NB4 (cell line): ENCODE data around the gene IGFBP3.
A peak's percentile ranks its signal among the peaks of the same experiment; 100 is the strongest.

Experiments
- DNase-seq: peaks from one replicate; pipeline ENCODE4 v3.0.0; 2010; ENCODE audit warnings: low read depth
- H3K4me3 ChIP-seq: one replicate; pipeline ENCODE4 v1.5.1; 2011; ENCODE audit warnings: mild to moderate bottlenecking, low read depth, low read length, moderate library complexity
- MYC ChIP-seq: IDR thresholded peaks from 2 replicates; pipeline ENCODE4 v1.6.1; 2011; ENCODE audit warnings: low read depth, low read length
- POLR2A ChIP-seq: IDR thresholded peaks from 2 replicates; pipeline ENCODE4 v1.6.1; 2011; ENCODE audit warnings: mild to moderate bottlenecking; ENCODE audit not compliant: insufficient read length; ENCODE audit errors: extremely low read depth
- TF ChIP-seq, protein P1 (sequence below): IDR thresholded peaks from one replicate; pipeline ENCODE4 v1.5.1; 2012; ENCODE audit warnings: low read depth, low read length
- TF ChIP-seq, protein P2 (sequence below): IDR thresholded peaks from 2 replicates; pipeline ENCODE4 v1.6.1; 2011; ENCODE audit warnings: low read depth, low read length

The IGFBP3 gene

DNA sequence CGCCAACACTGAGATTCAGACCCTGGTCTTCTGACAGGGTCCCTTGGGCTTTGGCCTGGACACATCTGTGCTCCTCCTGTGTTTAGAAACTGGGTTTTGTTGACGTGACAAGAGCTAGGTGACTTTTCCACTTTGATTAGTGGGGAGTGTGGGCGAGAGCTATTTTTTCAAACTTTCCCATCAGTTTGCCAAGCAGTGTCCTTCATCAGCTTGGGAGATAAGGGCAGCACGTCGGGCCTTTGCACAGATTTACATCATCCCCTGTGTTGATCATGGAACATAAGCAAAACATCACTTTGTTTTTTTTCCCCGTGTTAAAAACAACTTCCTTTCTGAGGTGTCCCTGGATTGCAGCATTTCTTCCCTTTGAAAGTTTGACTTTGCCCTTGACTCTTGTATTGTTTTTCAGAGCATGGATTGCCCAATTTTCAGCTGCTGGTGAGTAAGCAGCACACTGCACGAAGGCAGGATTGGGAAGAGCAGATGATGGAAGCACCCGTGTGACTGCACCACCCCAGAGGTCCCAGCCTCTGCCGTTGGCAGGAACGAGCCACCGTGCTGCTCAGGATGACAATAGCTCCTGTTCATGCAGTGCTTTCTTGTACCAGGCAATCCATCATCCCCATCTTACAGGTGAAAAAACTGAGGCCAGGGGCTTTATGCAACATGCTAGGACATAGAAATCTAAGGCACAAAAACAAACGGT is 39.2 kb downstream of the IGFBP3 start:
- DNase-seq, result peak; percentile 19
- TF ChIP-seq MYC (no peak), POLR2A (no peak)
- TF ChIP-seq, protein P1, sequence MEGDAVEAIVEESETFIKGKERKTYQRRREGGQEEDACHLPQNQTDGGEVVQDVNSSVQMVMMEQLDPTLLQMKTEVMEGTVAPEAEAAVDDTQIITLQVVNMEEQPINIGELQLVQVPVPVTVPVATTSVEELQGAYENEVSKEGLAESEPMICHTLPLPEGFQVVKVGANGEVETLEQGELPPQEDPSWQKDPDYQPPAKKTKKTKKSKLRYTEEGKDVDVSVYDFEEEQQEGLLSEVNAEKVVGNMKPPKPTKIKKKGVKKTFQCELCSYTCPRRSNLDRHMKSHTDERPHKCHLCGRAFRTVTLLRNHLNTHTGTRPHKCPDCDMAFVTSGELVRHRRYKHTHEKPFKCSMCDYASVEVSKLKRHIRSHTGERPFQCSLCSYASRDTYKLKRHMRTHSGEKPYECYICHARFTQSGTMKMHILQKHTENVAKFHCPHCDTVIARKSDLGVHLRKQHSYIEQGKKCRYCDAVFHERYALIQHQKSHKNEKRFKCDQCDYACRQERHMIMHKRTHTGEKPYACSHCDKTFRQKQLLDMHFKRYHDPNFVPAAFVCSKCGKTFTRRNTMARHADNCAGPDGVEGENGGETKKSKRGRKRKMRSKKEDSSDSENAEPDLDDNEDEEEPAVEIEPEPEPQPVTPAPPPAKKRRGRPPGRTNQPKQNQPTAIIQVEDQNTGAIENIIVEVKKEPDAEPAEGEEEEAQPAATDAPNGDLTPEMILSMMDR, result no peak
- TF ChIP-seq, protein P2, sequence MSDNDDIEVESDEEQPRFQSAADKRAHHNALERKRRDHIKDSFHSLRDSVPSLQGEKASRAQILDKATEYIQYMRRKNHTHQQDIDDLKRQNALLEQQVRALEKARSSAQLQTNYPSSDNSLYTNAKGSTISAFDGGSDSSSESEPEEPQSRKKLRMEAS, result no peak
- H3K4me3 ChIP-seq, result no peak overlapping the region

DNA sequence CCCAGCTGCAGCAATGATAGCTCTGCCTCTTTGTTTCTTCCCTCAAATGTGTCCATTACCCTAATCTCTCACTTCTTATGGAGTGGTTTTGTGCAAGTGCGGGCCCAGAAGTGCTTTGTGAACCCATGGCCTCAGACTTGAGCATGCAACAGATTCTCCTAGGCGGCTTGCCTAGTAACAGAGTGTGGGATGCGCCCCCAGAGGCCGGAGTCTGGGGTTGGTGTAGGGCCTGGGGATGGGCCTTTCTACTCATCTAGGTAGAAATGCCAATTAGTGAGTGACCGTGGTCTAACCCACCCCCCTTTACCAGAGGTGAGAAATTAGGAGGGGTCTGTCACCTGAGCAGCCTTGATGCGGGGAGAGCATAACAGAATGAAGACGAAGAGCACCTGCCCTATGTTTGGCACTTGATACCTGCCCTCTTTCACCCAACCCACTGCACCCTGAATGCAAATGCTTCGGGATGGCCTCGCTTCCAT is 39.8 kb downstream of the IGFBP3 start:
- TF ChIP-seq, protein P1, result no peak
- TF ChIP-seq MYC (no peak), POLR2A (no peak)
- TF ChIP-seq, protein P2, result no peak
- no peak for DNase-seq
- H3K4me3 ChIP-seq, result no peak overlapping the region

DNA sequence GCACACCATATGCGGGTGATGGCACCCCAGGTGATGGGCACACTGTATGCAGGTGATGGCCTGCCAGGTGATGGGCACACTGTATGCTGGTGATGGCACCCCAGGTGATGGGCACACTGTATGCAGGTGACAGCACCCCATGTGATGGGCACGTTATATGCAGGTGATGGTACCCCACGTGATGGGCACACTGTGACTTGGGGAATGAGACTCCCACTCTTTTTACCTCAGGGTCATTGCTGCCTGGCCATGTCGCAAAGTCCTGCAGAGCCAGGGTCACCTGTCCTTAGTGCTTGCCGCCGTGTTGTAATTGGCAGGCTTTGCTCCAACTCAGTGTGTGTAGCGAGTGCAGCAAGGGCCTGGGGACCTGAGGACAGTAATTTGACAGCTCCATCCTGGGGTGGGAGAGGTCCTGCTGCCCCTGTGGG is 40.6 kb downstream of the IGFBP3 start:
- no peak for DNase-seq
- TF ChIP-seq, protein P1, result no peak
- TF ChIP-seq, protein P2, result no peak
- TF ChIP-seq POLR2A (no peak), MYC (no peak)
- H3K4me3 ChIP-seq, result no peak overlapping the region

DNA sequence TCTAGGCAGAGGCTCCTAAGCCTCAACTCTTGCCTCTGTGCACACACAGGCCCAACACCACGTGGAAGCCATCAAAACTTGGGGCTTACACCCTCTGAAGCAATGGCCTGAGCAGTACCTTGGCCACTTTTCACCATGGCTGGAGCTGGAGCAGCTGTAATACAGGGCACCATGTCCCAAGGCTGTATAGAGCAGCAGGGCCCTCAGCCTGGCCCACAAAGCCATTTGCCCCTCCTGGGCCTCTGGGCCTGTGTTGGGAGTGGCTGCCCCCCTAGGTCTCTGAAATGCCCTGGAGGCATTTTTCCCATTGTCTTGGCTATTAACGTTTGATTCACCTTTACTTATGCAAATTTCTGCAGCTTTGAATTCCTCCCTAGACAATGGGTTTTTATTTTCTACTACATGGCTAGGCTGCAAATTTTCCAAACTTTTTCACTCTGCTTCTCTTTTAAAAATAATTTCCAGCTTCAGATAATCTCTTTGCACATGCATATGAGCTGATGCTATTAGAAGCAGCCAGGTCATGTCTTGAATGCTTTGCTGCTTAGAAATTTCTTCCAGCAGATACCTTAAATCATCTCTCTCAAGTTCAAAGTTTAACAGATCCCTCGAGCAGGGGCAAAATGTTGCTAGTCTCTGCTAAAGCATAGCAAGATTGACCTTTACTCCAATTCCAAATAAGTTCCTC is 42.5 kb downstream of the IGFBP3 start:
- no peak overlapping the region for H3K4me3 ChIP-seq
- TF ChIP-seq MYC (no peak), POLR2A (no peak)
- TF ChIP-seq, protein P1, result no peak
- TF ChIP-seq, protein P2, result no peak
- DNase-seq, result no peak

DNA sequence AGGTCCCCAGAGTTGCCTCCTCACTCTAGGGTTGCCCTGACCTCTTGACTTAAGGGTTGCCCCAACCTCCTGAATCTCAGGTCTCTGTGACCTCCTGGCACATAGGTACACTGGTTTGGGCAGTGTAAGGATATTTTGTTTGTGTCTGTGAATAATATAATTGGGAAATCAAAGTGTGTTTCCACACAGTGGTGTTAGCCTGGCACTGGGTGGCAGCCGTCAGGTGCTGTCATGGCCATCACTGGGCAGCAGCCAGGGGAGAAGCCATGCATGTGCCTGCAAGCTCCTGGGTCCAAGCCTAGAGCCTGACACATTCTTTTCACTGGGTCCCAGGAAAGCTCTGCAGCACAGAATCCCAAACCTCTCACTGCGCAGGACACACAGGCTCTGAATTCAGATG is 44.6 kb downstream of the IGFBP3 start:
- no peak for DNase-seq
- H3K4me3 ChIP-seq, result no peak overlapping the region
- TF ChIP-seq POLR2A (no peak), MYC (no peak)
- TF ChIP-seq, protein P1, result no peak
- TF ChIP-seq, protein P2, result no peak
